ENCODE data around the gene SH2D7. TPM values are rescaled to one million over a fixed set of nuclear protein-coding genes. Genes with fewer than 3 reads are reported as not detected.

SH2D7 gene
- total RNA-seq, 1 experiment from 2014 or later = not detected

DNA sequence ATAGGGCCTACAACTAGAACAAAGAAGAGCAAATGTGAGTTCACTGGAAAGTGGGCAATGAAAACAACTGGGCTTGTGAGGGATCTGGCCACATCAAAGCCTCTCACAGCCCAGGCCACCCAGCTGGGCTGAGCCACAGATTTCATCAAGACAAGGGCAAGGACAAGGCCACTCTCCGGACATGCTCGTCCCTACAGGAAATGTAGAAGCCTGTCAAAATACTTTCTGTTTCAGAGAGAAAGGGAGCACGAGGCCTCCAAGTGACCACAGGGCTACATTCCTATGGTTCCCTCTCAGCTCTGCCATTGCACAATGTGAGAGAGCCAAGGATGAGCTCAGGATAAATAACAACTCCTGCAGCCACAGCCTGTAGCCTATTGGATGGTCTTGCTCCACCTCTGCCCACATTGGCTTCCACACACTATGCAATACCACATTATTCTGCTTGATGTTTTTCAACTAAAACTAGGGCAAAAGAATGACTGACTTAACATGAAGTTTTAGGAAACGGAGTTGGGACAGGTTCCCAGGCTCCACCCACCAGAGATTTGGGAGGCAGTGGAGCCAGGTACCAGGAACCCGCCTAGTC is 27.0 kb upstream of the SH2D7 start:
- peak; percentile 5 for DNase-seq (ENCODE audit: low spot score)
- ChIA-PET CTCF (interaction anchor here (1.3 kb wide), 1 partner anchor 65 kb away, joined by 3 read pairs; no protein-coding TSS in a partner anchor), POLR2A (no interaction called here)
- H3K4me1 Mint-ChIP-seq = peaks cover 7% of the 10 kb centered on the region
- no peaks in the 10 kb centered on the region for H3K9me3 Mint-ChIP-seq
- no peaks in the 10 kb centered on the region for H3K27me3 Mint-ChIP-seq (ENCODE audit: low read depth)
- H3K36me3 Mint-ChIP-seq = no peaks in the 10 kb centered on the region
- no peak overlapping the region; the same call in 1 of the 2 replicates for H3K27ac Mint-ChIP-seq
- no peak for ATAC-seq
- peak; percentile 83 for TF ChIP-seq GABPB1 (CRISPR knock-in tag; IDR thresholded peaks at IDR 0.05)
- TF ChIP-seq NR3C1 (CRISPR knock-in tag; conservative IDR thresholded peaks at IDR 0.05; ENCODE audit: low read depth) = no peak
- TF ChIP-seq, protein P1, sequence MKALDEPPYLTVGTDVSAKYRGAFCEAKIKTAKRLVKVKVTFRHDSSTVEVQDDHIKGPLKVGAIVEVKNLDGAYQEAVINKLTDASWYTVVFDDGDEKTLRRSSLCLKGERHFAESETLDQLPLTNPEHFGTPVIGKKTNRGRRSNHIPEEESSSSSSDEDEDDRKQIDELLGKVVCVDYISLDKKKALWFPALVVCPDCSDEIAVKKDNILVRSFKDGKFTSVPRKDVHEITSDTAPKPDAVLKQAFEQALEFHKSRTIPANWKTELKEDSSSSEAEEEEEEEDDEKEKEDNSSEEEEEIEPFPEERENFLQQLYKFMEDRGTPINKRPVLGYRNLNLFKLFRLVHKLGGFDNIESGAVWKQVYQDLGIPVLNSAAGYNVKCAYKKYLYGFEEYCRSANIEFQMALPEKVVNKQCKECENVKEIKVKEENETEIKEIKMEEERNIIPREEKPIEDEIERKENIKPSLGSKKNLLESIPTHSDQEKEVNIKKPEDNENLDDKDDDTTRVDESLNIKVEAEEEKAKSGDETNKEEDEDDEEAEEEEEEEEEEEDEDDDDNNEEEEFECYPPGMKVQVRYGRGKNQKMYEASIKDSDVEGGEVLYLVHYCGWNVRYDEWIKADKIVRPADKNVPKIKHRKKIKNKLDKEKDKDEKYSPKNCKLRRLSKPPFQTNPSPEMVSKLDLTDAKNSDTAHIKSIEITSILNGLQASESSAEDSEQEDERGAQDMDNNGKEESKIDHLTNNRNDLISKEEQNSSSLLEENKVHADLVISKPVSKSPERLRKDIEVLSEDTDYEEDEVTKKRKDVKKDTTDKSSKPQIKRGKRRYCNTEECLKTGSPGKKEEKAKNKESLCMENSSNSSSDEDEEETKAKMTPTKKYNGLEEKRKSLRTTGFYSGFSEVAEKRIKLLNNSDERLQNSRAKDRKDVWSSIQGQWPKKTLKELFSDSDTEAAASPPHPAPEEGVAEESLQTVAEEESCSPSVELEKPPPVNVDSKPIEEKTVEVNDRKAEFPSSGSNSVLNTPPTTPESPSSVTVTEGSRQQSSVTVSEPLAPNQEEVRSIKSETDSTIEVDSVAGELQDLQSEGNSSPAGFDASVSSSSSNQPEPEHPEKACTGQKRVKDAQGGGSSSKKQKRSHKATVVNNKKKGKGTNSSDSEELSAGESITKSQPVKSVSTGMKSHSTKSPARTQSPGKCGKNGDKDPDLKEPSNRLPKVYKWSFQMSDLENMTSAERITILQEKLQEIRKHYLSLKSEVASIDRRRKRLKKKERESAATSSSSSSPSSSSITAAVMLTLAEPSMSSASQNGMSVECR (CRISPR knock-in tag; IDR thresholded peaks at IDR 0.05; ENCODE audit: borderline replicate concordance) = no peak
- no peak overlapping the region for H3K4me3 Mint-ChIP-seq

DNA sequence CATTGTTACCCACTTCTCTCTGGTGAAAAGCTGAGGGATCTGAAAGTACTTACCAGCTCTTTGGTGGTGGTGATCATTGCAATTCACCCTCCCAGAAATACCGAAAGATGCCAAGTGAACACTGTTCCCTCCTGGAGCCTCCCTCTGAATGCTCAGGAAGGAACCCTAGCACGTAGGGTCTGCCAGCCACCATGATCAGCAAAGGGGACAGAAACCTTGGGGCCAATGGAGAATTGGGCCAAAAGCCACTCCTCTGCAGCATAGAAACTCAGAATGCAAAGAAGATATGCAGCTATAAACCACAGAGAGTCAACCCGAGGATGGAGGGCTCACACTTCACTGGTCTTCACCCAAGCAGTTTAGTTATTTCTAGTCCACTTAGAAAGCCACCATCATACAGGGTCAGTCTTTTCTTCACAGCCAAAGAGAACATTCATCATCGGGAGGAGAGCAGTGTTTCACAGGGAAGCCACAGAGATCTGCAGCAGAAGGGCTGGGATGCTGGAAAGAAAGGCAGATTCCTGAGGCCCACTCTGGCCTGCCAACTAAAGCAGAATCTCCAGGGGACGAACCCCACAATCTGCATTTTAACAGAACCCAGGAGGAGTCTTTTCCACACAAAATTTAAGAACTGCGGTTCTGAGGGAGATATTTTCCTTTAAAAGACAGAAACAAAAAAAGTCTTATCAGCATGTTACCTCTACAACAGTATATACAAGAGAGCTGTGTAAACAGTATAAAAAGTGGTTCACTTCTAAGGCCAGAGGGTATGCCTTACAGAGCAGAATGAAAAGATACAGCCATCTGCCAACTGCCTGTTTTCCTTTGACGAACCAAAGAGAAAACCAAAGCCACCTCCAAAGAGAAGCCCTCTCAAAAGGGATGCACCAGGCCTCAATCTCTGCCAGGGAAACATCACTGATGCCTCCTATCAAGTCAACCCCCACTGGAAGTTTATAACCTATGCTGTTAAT is 26.1 kb upstream of the SH2D7 start:
- ChIA-PET CTCF (interaction anchor here (1.3 to 1.7 kb wide), 2 partner anchors 42 to 66 kb away, joined by 3 to 10 read pairs; no protein-coding TSS in a partner anchor), POLR2A (interaction anchor here (0.9 kb wide), 1 partner anchor 158 kb away, joined by 3 read pairs; no protein-coding TSS in a partner anchor)
- H3K4me1 Mint-ChIP-seq = peaks cover 7% of the 10 kb centered on the region
- no peaks in the 10 kb centered on the region for H3K9me3 Mint-ChIP-seq
- ATAC-seq (no peak; the same call in 1 of the 2 replicates), DNase-seq (ENCODE audit: low spot score) (peak; percentile 6)
- no peaks in the 10 kb centered on the region for H3K36me3 Mint-ChIP-seq
- peak overlapping the region; percentile 52; the same call in 1 of the 2 replicates for H3K27ac Mint-ChIP-seq
- no peak overlapping the region for H3K4me3 Mint-ChIP-seq
- no peaks in the 10 kb centered on the region for H3K27me3 Mint-ChIP-seq (ENCODE audit: low read depth)
- TF ChIP-seq, protein P2, sequence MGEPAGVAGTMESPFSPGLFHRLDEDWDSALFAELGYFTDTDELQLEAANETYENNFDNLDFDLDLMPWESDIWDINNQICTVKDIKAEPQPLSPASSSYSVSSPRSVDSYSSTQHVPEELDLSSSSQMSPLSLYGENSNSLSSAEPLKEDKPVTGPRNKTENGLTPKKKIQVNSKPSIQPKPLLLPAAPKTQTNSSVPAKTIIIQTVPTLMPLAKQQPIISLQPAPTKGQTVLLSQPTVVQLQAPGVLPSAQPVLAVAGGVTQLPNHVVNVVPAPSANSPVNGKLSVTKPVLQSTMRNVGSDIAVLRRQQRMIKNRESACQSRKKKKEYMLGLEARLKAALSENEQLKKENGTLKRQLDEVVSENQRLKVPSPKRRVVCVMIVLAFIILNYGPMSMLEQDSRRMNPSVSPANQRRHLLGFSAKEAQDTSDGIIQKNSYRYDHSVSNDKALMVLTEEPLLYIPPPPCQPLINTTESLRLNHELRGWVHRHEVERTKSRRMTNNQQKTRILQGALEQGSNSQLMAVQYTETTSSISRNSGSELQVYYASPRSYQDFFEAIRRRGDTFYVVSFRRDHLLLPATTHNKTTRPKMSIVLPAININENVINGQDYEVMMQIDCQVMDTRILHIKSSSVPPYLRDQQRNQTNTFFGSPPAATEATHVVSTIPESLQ (CRISPR knock-in tag; IDR thresholded peaks at IDR 0.05) = no peak
- no peak for TF ChIP-seq ZNF138 (CRISPR knock-in tag; conservative IDR thresholded peaks at IDR 0.05)
- no peak for TF ChIP-seq NR3C1 (CRISPR knock-in tag; conservative IDR thresholded peaks at IDR 0.05; ENCODE audit: low read depth)
- TF ChIP-seq KAT7 (CRISPR knock-in tag; IDR thresholded peaks at IDR 0.05; ENCODE audit: borderline replicate concordance) = no peak
- no peak for TF ChIP-seq PRRX2 (CRISPR knock-in tag; IDR thresholded peaks at IDR 0.05)
- TF ChIP-seq FOXP1 (CRISPR knock-in tag; IDR thresholded peaks at IDR 0.05; ENCODE audit: borderline replicate concordance) = no peak
- TF ChIP-seq SP1 (CRISPR knock-in tag; conservative IDR thresholded peaks at IDR 0.05) = no peak
- TF ChIP-seq NR1H2 (CRISPR knock-in tag; IDR thresholded peaks at IDR 0.05) = no peak
- TF ChIP-seq ZNF263 (CRISPR knock-in tag; IDR thresholded peaks at IDR 0.05; ENCODE audit: low read depth) = no peak
- no peak for TF ChIP-seq SOX15 (CRISPR knock-in tag; IDR thresholded peaks at IDR 0.05)
- no peak for TF ChIP-seq NFYB (CRISPR knock-in tag; conservative IDR thresholded peaks at IDR 0.05; ENCODE audit: low read depth)
- TF ChIP-seq, protein P3, sequence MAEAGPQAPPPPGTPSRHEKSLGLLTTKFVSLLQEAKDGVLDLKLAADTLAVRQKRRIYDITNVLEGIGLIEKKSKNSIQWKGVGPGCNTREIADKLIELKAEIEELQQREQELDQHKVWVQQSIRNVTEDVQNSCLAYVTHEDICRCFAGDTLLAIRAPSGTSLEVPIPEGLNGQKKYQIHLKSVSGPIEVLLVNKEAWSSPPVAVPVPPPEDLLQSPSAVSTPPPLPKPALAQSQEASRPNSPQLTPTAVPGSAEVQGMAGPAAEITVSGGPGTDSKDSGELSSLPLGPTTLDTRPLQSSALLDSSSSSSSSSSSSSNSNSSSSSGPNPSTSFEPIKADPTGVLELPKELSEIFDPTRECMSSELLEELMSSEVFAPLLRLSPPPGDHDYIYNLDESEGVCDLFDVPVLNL (CRISPR knock-in tag; IDR thresholded peaks at IDR 0.05; ENCODE audit: borderline replicate concordance, low read depth) = no peak
- no peak for TF ChIP-seq RORB (CRISPR knock-in tag; IDR thresholded peaks at IDR 0.05)
